NCI-H146 treated with DMSO at 0.1 percent for 48 hours (cell line): Measurements from ENCODE around the gene FUT2.

Experiments used
- DNase-seq: peaks from one replicate; lab custom pipeline; 2025; ENCODE audit not compliant: unreplicated experiment; lab: John Stamatoyannopoulos, UW

The FUT2 gene

GRCh38 chr19:48724796-48725753, 29.3 kb downstream of the FUT2 start:
- no peak for DNase-seq

GRCh38 chr19:48726556-48726955, 30.8 kb downstream of the FUT2 start:
- DNase-seq, result no peak

- DNase-seq, result no peak
These were observed 33.3 kb downstream of the FUT2 start for GRCh38 chr19:48728911-48729664.

- no peak for DNase-seq
These were observed 35.7 kb downstream of the FUT2 start for GRCh38 chr19:48731452-48731851.

GRCh38 chr19:48734625-48735024, 38.9 kb downstream of the FUT2 start:
- no peak for DNase-seq

- no peak for DNase-seq
These were observed 39.4 kb downstream of the FUT2 start for GRCh38 chr19:48735031-48735615.

- DNase-seq, result no peak
These were observed 41.7 kb downstream of the FUT2 start for GRCh38 chr19:48737360-48737998.

GRCh38 chr19:48738557-48739403, 43.0 kb downstream of the FUT2 start:
- DNase-seq, result peak; percentile 90

GRCh38 chr19:48739404-48740163, 43.8 kb downstream of the FUT2 start:
- DNase-seq, result peak; percentile 44

GRCh38 chr19:48740164-48740972, 44.6 kb downstream of the FUT2 start, which contains the start of gene RASIP1:
Gene RASIP1 (minus strand): TSS chr19:48740610. CDS start chr19:48740282, 328 bp downstream.
- DNase-seq, result no peak

- no peak for DNase-seq
These were observed 45.6 kb downstream of the FUT2 start for GRCh38 chr19:48741129-48741999.

- no peak for DNase-seq
These were observed 46.3 kb downstream of the FUT2 start for GRCh38 chr19:48742096-48742495.

- no peak for DNase-seq
These were observed 49.6 kb downstream of the FUT2 start for GRCh38 chr19:48745208-48745995.

GRCh38 chr19:48746110-48746509, 50.3 kb downstream of the FUT2 start:
- no peak for DNase-seq

GRCh38 chr19:48746738-48747575, 51.2 kb downstream of the FUT2 start, which contains the start of gene IZUMO1:
Gene IZUMO1 (minus strand): TSS chr19:48746909. CDS start chr19:48745859, 1,050 bp downstream.
- no peak for DNase-seq
